ENCODE results near the gene OR2C1.
A peak's percentile ranks its signal among the peaks of the same experiment; 100 is the strongest.

OR2C1 gene

GRCh38 chr16:3400779-3401688 lies 45.3 kb downstream of the OR2C1 start, which contains the start of the genes ZNF174 and ZSCAN32:
TSS of gene ZNF174 (plus strand) at chr16:3401215. CDS start at chr16:3402005, 790 bp downstream.
TSS of gene ZSCAN32 (minus strand) at chr16:3401004. CDS start at chr16:3397557, 3,447 bp downstream.
- peak; percentile 99 for DNase-seq

GRCh38 chr16:3401719-3402397 lies 46.2 kb downstream of the OR2C1 start:
- peak; percentile 37 for DNase-seq
